Measurements from ENCODE around the gene SALL2.

Gene SALL2

DNA sequence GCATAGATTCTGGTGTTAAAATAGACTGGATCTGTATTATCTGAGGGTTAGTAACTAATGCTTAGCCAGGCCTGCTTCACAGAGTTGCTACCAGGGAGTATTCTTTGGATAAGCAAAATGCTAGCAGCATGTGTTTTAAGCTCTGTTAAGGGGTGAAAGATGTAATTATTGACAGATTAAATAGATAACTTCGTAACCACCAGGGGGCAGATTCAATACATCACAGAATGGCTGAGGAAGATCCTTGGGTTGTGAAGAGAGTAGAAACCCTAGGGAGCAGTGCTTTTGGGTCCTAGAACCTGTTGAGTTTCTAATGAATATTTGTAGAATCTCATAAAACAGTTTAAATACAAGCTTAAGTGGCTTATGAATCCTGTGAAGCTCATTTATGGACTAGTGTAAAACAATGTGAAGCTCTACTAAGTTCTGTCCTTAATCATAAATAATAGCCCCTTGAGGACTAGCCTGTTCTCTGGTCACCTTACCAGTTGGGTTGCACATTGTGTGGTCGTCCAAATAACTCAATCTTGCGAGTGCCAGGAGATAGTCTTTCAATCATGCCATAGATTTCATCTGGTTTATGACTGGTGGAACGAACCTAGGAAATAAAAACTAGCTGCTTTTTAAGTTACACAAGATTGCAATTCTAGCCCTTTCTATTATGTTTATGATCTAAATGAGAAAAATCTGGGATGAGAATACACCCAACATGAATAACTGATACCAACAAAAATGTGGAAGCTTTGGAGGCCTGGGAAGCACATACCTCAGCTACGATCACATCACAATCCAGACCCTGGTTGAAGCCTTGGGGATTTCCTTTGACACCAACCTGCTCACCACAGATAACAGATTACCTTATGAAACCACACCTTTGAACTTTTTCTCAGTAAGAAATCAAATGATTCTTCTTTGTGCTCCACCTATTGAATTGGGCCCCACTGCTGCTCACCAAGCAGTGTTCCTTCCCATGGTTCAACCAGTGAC, 27.3 kb downstream of the SALL2 start:
- intact Hi-C loops (cut with DNase I) = no loop called here
- DNase-seq = peak in 10 of 42 donors; percentile 25 to 49 (median 30)

DNA sequence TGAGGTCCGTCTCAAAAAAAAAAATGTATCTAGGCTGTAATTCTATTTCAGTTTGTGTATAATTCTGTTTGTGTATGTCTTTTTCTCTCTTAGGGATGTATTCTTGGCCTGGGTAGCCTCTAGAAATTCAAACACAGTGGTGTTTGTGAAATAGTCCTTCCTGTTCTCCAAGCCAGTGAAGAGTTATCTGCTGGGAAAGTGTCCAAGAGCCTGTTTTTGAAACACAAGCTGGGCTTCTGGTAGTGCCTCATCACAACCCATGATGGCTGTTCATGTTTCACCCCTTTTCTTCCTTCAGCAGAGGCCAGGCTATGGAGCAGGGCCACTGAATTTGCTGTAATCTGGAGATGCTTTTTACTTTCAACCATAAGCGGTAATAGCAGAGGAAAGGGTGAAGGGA, 29.7 kb downstream of the SALL2 start:
- intact Hi-C loops (cut with DNase I) = no loop called here
- no peak for DNase-seq

DNA sequence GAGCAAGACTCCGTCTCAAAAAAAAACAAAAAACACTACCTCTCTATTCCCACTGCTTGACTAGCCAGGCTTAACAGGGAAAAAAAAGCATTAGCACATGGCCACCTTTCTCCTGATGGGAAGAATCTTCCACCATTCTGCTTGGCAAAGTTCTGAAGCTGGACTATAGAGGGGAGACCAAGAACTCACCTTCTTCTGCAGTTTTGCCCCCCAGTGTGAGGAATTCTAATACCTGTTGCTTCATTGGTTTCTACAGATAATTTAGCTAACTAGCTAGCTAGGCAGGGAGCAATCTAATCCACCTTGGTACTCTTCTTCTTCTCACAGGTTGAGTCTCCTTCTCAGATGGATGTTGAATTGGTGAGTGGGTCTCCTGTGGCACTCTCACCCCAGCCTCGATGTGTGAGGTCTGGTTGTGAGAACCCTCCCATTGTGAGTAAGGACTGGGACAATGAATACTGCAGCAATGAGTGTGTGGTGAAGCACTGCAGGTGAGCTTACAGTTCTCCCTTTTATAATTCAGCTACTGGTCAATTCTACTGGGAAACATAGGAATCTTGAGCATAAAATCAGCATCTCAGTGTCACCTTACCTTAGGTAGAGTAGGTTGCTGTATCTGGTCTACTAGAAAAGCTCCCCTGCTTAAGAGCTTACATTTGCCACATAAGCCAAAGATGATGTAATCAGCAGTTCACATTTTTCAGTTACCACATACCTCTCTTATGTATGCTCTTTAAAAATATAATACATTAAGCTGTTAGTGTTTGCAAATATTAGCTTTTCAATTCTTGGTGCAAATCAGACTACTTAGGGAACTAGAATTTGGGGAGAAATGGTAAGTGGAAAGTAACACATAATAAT, 31.0 kb downstream of the SALL2 start:
- DNase-seq = no peak
- intact Hi-C loops (cut with DNase I) = no loop called here

DNA sequence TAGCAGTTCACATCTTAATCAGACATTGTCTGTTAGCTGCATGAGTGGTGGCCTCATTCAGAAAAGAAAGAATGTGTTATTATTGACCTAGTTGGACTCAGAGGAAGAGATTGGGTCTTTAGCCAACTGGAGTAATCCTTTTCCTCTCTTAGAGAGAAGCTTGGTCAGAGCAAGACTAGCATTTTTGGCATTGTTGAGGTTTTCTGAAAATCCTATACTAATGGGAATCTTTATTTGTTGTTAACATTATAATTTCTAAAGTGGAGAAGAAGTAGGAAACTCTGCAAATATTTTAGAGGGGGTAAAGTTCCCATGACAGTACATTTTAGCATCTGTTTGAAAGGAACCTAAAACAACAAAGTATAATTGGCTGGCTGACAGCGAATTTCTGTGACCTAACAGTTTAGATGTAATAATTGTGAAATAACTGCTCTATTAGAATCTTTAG, 39.5 kb downstream of the SALL2 start:
- intact Hi-C loops (cut with DNase I) = no loop called here
- no peak for DNase-seq

DNA sequence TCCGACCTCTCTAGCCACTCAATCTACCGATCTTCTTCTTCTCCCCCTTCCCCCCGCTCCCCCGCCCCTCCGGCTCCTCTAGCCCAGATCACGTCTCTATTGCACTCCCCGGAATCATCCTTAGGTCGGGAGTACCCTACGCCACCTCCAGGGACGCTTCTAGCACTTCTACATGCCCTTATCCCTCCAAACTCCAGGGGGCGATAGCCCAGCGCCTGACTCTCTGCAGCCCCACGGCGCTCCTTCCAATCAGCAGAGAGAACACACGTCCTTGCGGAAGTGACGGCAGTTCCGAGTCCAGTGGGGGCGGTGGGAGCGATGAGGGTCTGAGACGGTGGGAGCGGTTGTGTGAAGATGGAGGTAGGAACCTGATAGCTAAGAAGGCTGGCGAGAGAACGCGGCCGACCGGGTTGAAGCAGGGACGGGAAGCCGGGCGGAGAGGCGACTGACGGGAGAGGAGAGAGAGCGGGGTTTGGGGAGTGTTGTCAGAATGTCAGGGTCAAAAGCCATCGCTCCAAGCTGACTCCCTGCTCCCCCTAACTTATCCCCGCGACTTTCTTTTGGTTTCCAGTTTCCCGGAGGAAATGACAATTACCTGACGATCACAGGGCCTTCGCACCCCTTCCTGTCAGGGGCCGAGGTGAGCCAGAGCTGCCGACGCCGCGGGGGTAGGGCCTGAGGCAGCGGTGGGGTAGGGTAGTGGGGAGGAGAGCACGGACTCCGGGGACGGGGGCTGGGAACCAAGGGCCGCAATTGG, 49.0 kb downstream of the SALL2 start, which contains the start of the genes RAB2B and TOX4:
RAB2B (minus strand) TSS at position 35 of the 757 bp plus-strand sequence. CDS start 87 bp downstream, outside the sequence.
TOX4 (plus strand) TSS at position 271 of the 757 bp plus-strand sequence; CDS start at position 355, 84 bp downstream.
- intact Hi-C loops (cut with DNase I) = loop anchor here (1.0 to 2.0 kb wide), 2 partner anchors 21 to 34 kb away; partner anchors contain the start of genes CHD8 and METTL3
- DNase-seq = peak; percentile 93 to 100 (median 98)

DNA sequence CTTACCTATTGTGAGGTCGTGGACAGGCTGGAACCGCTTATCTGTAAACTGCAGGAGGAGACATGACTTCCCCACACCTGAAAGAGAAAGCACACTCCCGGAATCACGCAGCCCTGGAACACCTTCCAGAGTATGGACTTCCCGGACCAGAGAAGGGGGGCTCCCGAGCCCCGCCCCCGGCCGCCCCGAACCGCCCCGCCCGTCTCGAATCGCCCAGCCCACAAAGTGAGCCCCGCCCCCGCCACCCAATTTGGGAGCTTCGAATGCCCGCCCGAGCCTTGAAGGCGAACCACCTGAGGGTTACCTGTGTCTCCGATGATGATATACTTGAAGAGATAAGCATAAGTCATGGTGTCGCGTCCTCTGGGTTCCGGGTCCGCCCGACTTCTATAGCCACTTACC, 49.6 kb downstream of the SALL2 start:
- DNase-seq = peak in 17 of 42 donors; percentile 72 to 92 (median 81)
- intact Hi-C loops (cut with DNase I) = loop anchor here (2.0 kb wide), 1 partner anchor 34 kb away; the partner anchor contains the start of gene METTL3

DNA sequence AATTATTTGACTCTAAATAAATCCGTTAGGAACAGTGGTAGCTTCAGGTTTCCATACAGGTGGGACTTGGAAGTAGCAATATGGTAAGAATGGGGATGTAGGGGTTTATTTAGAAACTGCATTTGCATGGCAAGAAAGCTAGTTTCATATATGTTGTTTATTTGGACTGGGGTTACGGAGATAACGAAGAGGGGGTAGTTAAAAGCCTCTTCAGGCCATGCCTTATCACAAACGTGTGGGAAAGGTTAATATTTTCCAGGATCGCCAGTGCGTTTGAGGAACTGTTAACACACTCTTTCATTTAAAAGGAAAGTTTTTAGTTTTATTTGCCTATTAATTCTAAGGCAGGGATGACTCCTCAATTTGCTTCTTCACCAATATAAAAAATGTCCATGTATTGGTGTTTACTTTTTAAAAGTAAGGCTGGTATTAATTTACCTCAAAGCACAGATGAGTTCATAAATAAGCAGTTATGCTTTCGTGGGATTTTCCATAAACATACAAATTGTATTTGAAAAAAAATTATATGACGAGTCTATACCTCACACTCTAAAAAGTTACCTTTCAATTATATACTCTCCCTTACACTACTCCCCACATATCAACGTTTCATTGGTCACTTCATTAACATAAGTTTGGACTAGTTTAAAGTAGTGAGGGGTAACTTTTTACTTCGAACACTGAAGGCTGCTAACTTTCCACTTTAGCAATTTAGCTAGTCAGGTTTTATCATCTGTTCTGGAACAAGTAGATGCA, 50.2 kb downstream of the SALL2 start:
- intact Hi-C loops (cut with DNase I) = loop anchor here (2.0 kb wide), 1 partner anchor 35 kb away; the partner anchor contains the start of gene METTL3
- no peak for DNase-seq

All from head of caudate nucleus (tissue), 42 donors.